Kidney epithelial cell (primary cell): Measurements from ENCODE around the gene CR2. TPM values are rescaled to one million over a fixed set of nuclear protein-coding genes. Genes with fewer than 3 reads are reported as not detected.

Experiments used
- DNase-seq: peaks from one replicate; pipeline ENCODE4 v3.0.0-alpha.2; 2010; ENCODE audit warnings: low read depth
- H3K27me3 ChIP-seq: 2 replicates; pipeline ENCODE4 v1.6.0; 2011; ENCODE audit warnings: low read length; ENCODE audit not compliant: control insufficient read depth, insufficient read depth
- H3K36me3 ChIP-seq: 2 replicates; pipeline ENCODE4 v1.5.1; 2011; ENCODE audit warnings: low read length; ENCODE audit not compliant: control insufficient read depth, insufficient read depth
- H3K4me3 ChIP-seq: 2 replicates; pipeline ENCODE4 v1.5.1; 2011; ENCODE audit warnings: low read depth, mild to moderate bottlenecking, control low read depth, low read length
- CTCF ChIP-seq: IDR thresholded peaks from 2 replicates; pipeline ENCODE4 v1.5.1; 2011; ENCODE audit warnings: mild to moderate bottlenecking, moderate library complexity, low read length, control low read depth, inconsistent platforms; ENCODE audit not compliant: insufficient read depth, poor library complexity, severe bottlenecking
- total RNA-seq: library from RNA; depleted of rRNA; stranded (reverse); fragments of >200 nt; gene quantifications from 2 replicates; pipeline ENCODE4 v1.2.3, GENCODE V29; 2015

Gene CR2
- total RNA-seq, 1 donor from 2014 or later, result 0.04 TPM

GRCh38 chr1:207463571-207463970 lies 9.4 kb downstream of the CR2 start:
- Histone ChIP-seq H3K4me3 (no peak overlapping the region), H3K36me3 (no peaks in the 10 kb centered on the region), H3K27me3 (no peaks in the 10 kb centered on the region)
- TF ChIP-seq CTCF, result no peak
- no peak for DNase-seq

- H3K36me3 ChIP-seq, result no peaks in the 10 kb centered on the region
- H3K27me3 ChIP-seq, result peaks cover 3% of the 10 kb centered on the region
- no peak for TF ChIP-seq CTCF
- no peak for DNase-seq
- H3K4me3 ChIP-seq, result no peak overlapping the region
These were observed 16.8 kb downstream of the CR2 start for GRCh38 chr1:207470927-207471326.

GRCh38 chr1:207474210-207474609 lies 20.1 kb downstream of the CR2 start:
- no peak for TF ChIP-seq CTCF
- Histone ChIP-seq H3K36me3 (no peaks in the 10 kb centered on the region), H3K27me3 (no peaks in the 10 kb centered on the region), H3K4me3 (no peak overlapping the region)
- DNase-seq, result no peak

GRCh38 chr1:207486198-207486597 lies 32.1 kb downstream of the CR2 start:
- Histone ChIP-seq H3K36me3 (no peaks in the 10 kb centered on the region), H3K27me3 (no peaks in the 10 kb centered on the region), H3K4me3 (no peak overlapping the region)
- no peak for TF ChIP-seq CTCF
- no peak for DNase-seq

GRCh38 chr1:207487636-207488035 lies 33.5 kb downstream of the CR2 start:
- H3K36me3 ChIP-seq, result no peaks in the 10 kb centered on the region
- H3K27me3 ChIP-seq, result no peaks in the 10 kb centered on the region
- no peak for TF ChIP-seq CTCF
- no peak overlapping the region for H3K4me3 ChIP-seq
- no peak for DNase-seq

- H3K4me3 ChIP-seq, result no peak overlapping the region
- H3K36me3 ChIP-seq, result no peaks in the 10 kb centered on the region
- TF ChIP-seq CTCF, result no peak
- H3K27me3 ChIP-seq, result peaks cover 19% of the 10 kb centered on the region
- DNase-seq, result no peak
These were observed 39.1 kb downstream of the CR2 start for GRCh38 chr1:207493212-207493611.
